KMS-11 (cell line): ENCODE results near the gene CRYBG1.

ENCODE experiments used
- H2AFZ ChIP-seq: fragments of 200-600 bp; sonication (generic); 2 replicates; pipeline ENCODE4 v1.6.1; 2016; ENCODE audit warnings: antibody characterized with exemption, mixed run types, low read depth
- H3K27ac ChIP-seq: fragments of 200-600 bp; sonication (generic); 2 replicates; pipeline ENCODE4 v1.6.1; 2016; ENCODE audit warnings: mild to moderate bottlenecking, mixed run types
- H3K27me3 ChIP-seq: fragments of 200-600 bp; sonication (generic); 2 replicates; pipeline ENCODE4 v1.6.1; 2017; ENCODE audit warnings: mild to moderate bottlenecking, low read depth, mixed run types, moderate library complexity; ENCODE audit not compliant: insufficient read depth
- H3K36me3 ChIP-seq: fragments of 200-600 bp; sonication (generic); 2 replicates; pipeline ENCODE4 v1.6.1; 2017; ENCODE audit warnings: mild to moderate bottlenecking, mixed run types; ENCODE audit not compliant: insufficient read depth
- H3K4me1 ChIP-seq: fragments of 200-600 bp; sonication (generic); 2 replicates; pipeline ENCODE4 v1.6.1; 2016; ENCODE audit warnings: mild to moderate bottlenecking, low read depth, mixed run types; ENCODE audit not compliant: poor library complexity, severe bottlenecking
- H3K4me2 ChIP-seq: fragments of 200-600 bp; sonication (generic); 2 replicates; pipeline ENCODE4 v1.7.0; 2016; ENCODE audit warnings: mild to moderate bottlenecking, mixed run types
- H3K4me3 ChIP-seq: fragments of 200-600 bp; sonication (generic); IDR thresholded peaks from 2 replicates; pipeline ENCODE4 v1.6.1; 2017; ENCODE audit warnings: low read depth, low read length, mixed read lengths; ENCODE audit not compliant: insufficient read depth
- H3K79me2 ChIP-seq: fragments of 200-600 bp; sonication (generic); 2 replicates; pipeline ENCODE4 v1.6.1; 2016; ENCODE audit warnings: low read depth, mixed run types; ENCODE audit not compliant: insufficient read depth
- H3K9ac ChIP-seq: fragments of 200-600 bp; sonication (generic); 2 replicates; pipeline ENCODE4 v1.6.1; 2016; ENCODE audit warnings: mild to moderate bottlenecking, mixed run types
- H4K20me1 ChIP-seq: fragments of 200-600 bp; sonication (generic); 2 replicates; pipeline ENCODE4 v1.6.1; 2016; ENCODE audit warnings: mild to moderate bottlenecking, mixed run types; ENCODE audit not compliant: insufficient read depth
- TF ChIP-seq, protein P1 (sequence below): fragments of 200-600 bp; sonication (generic); conservative IDR thresholded peaks from 2 replicates; pipeline ENCODE4 v1.6.1; 2017; ENCODE audit warnings: low read depth, mild to moderate bottlenecking, antibody characterized with exemption, low read length, moderate library complexity, mixed read lengths

Gene CRYBG1

GRCh38 chr6:106490436-106490835 is 129.9 kb downstream of the CRYBG1 start:
- Histone ChIP-seq H4K20me1 (no peaks in the 10 kb centered on the region), H3K27ac (no peak overlapping the region), H3K27me3 (no peaks in the 10 kb centered on the region), H3K79me2 (no peaks in the 10 kb centered on the region), H3K4me1 (no peaks in the 10 kb centered on the region), H3K9ac (no peak overlapping the region), H3K4me2 (no peak overlapping the region), H3K36me3 (no peaks in the 10 kb centered on the region), H2AFZ (no peak overlapping the region), H3K4me3 (no peak overlapping the region)
- TF ChIP-seq, protein P1, sequence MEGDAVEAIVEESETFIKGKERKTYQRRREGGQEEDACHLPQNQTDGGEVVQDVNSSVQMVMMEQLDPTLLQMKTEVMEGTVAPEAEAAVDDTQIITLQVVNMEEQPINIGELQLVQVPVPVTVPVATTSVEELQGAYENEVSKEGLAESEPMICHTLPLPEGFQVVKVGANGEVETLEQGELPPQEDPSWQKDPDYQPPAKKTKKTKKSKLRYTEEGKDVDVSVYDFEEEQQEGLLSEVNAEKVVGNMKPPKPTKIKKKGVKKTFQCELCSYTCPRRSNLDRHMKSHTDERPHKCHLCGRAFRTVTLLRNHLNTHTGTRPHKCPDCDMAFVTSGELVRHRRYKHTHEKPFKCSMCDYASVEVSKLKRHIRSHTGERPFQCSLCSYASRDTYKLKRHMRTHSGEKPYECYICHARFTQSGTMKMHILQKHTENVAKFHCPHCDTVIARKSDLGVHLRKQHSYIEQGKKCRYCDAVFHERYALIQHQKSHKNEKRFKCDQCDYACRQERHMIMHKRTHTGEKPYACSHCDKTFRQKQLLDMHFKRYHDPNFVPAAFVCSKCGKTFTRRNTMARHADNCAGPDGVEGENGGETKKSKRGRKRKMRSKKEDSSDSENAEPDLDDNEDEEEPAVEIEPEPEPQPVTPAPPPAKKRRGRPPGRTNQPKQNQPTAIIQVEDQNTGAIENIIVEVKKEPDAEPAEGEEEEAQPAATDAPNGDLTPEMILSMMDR = no peak

GRCh38 chr6:106490974-106491373 is 130.5 kb downstream of the CRYBG1 start:
- Histone ChIP-seq H3K36me3 (no peaks in the 10 kb centered on the region), H3K9ac (no peak overlapping the region), H3K4me1 (no peaks in the 10 kb centered on the region), H3K79me2 (no peaks in the 10 kb centered on the region), H3K4me2 (no peak overlapping the region), H3K4me3 (no peak overlapping the region), H3K27ac (no peak overlapping the region), H2AFZ (no peak overlapping the region), H4K20me1 (no peaks in the 10 kb centered on the region), H3K27me3 (no peaks in the 10 kb centered on the region)
- TF ChIP-seq, protein P1 = no peak

DNA sequence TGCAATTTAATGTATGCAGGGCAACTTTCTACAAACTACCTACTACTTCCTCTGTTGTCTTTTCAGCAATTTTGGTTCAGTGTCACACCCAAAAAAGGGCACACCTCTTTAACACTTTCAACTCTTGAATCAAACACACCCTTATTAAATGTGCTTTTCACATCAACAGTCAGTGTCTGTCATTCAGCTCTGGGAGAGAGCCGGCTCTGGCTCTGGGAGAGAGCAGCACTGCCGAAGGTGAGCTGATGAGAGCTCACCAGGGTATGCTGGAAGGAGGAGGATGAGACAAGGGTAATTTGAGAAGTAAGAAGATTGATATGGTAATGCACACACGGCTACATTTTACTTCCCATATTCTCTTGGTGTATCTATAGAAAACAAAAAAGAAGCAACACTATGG is 134.5 kb downstream of the CRYBG1 start:
- Histone ChIP-seq H3K27me3 (no peaks in the 10 kb centered on the region), H3K36me3 (no peaks in the 10 kb centered on the region), H3K4me3 (no peak overlapping the region), H3K9ac (no peak overlapping the region), H3K4me1 (no peaks in the 10 kb centered on the region), H3K4me2 (no peak overlapping the region), H3K79me2 (no peaks in the 10 kb centered on the region), H4K20me1 (no peaks in the 10 kb centered on the region), H3K27ac (no peak overlapping the region), H2AFZ (no peak overlapping the region)
- TF ChIP-seq, protein P1 = no peak

DNA sequence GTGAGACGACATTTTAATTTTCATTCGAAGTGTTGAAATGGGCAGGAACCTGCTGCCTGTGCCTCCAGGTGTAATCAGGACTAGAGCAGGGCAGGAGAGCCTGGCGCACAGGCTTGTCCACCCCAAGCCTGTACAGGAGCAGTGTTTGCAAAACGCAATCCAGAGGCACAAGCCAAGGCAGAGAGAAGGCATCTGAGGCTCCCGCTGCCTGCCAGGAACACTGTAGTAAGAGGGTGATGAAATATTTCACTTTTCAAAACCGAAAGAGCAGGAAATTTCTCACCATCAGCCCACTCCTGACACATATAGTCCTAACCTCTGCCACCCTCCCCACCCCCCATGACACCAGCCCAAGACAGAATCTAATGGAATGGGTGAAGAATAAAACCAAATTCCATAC is 136.3 kb downstream of the CRYBG1 start:
- TF ChIP-seq, protein P1 = no peak
- Histone ChIP-seq H3K79me2 (no peaks in the 10 kb centered on the region), H4K20me1 (no peaks in the 10 kb centered on the region), H3K27ac (no peak overlapping the region), H2AFZ (no peak overlapping the region), H3K4me1 (no peaks in the 10 kb centered on the region), H3K27me3 (no peaks in the 10 kb centered on the region), H3K9ac (no peak overlapping the region), H3K4me2 (no peak overlapping the region), H3K36me3 (no peaks in the 10 kb centered on the region), H3K4me3 (no peak overlapping the region)
